Fibroblast of pulmonary artery (primary cell): ENCODE data around the gene SLC9A1.

Source experiments
- DNase-seq: peaks from one replicate; pipeline ENCODE4 v3.0.0-alpha.2; 2010; ENCODE audit warnings: low read depth
- H3K4me3 ChIP-seq: replicated peaks from 2 replicates; pipeline ENCODE4 v1.5.1; 2011; ENCODE audit warnings: low read depth, mild to moderate bottlenecking, control low read depth, low read length, moderate library complexity
- TF ChIP-seq, protein P1 (sequence below): IDR thresholded peaks from 2 replicates; pipeline ENCODE4 v1.5.1; 2011; ENCODE audit warnings: mild to moderate bottlenecking, control low read depth, low read length, inconsistent platforms; ENCODE audit errors: missing control alignments

The SLC9A1 gene

DNA sequence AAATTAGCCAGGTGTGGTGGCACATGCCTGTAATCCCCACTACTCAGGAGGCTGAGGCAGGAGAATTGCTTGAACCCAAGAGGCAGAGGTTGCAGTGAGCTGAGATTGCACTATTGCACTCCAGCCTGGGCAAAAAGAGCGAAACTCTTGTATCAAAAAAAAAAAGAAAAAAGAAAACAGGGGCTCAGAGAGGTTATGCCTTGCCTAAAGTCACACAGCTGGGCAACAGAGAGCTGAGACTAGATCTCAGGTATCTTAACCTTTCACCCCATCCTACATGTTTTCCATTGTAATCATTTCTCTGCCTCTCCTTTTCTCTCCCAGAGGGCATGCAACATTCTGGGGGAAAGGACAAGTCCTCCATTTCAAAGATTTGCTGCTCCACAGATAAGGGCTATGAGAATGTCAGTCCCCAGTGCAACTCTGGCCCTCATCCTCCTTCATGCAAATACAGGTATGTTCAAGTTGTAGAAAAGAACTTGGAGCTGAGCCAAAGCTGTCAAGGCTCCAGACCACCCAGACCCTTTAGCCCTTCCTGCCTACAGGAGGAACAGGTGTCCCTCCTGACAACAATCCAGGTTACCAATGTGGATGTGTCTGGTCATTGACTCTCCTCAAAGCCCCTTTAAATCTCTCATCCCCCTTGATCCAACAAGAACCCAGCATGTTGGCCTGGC lies 6.9 kb downstream of the SLC9A1 start:
- TF ChIP-seq, protein P1, sequence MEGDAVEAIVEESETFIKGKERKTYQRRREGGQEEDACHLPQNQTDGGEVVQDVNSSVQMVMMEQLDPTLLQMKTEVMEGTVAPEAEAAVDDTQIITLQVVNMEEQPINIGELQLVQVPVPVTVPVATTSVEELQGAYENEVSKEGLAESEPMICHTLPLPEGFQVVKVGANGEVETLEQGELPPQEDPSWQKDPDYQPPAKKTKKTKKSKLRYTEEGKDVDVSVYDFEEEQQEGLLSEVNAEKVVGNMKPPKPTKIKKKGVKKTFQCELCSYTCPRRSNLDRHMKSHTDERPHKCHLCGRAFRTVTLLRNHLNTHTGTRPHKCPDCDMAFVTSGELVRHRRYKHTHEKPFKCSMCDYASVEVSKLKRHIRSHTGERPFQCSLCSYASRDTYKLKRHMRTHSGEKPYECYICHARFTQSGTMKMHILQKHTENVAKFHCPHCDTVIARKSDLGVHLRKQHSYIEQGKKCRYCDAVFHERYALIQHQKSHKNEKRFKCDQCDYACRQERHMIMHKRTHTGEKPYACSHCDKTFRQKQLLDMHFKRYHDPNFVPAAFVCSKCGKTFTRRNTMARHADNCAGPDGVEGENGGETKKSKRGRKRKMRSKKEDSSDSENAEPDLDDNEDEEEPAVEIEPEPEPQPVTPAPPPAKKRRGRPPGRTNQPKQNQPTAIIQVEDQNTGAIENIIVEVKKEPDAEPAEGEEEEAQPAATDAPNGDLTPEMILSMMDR = no peak
- no peak for DNase-seq
- no peak overlapping the region for H3K4me3 ChIP-seq

DNA sequence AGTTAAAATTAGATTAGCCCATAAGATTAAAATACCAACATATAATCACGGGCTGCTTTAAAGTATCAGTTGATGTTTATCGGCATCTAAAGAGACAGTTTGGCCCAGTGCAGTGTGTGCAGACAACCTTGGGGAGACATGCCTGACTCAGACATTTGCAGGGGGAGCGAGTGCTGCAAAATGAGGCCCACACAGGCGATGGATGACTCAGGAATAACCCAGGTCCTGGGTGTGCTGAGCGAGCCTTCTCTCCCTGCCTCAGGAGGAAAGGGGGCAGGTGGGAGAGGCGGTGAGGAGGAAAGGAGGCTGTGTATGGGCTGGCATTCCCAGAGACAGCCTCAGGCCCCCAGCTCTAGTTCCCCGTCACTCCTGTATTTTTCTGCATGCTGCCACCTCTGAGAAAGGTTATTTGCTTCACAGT lies 9.0 kb downstream of the SLC9A1 start:
- DNase-seq = peak; percentile 73
- H3K4me3 ChIP-seq = no peak overlapping the region
- TF ChIP-seq, protein P1 = no peak

DNA sequence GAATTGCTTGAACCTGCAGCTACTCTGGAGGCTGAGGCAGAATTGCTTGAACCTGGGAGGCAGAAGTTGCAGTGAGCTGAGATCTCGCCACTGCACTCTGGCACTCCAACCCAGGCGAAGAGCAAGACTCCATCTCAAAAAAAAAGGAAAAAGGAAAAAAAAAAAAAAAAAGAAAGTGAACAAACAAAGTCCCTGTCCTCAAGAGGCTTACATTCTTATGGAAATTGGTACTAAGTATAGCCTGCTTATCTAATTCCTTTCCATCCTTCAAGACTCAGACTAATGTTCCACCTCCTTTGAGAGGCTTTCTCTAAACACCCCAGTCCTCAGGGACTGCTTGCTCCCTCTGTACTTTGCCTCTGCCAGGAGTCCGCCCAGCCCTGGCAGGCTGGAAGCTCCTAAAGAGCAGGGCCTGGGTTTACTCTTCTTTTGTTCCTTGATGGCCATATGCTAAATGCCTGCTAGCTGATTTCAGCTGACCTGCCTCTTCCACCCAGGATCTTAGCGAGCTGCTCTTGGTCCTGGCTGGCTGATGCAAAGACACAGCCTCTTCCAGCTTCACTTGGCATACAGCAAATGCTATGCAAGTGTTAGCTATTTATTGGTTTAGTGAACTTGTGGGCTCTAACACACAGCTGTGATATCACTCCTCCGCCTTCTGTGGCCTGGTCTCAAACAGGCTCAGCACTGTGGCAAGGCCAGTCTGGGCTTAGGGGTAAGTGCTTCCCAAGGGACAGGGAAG lies 9.8 kb downstream of the SLC9A1 start:
- TF ChIP-seq, protein P1 = no peak
- peak; percentile 59 for DNase-seq

GRCh38 chr1:27144049-27144748 lies 10.7 kb downstream of the SLC9A1 start:
- DNase-seq = no peak
- TF ChIP-seq, protein P1 = no peak
- H3K4me3 ChIP-seq = no peak overlapping the region

More for the DNA sequence above, 9.8 kb downstream of the SLC9A1 start:
- H3K4me3 ChIP-seq = no peak overlapping the region

- no peak overlapping the region for H3K4me3 ChIP-seq
- TF ChIP-seq, protein P1 = no peak
- DNase-seq = peak; percentile 32
Measured at GRCh38 chr1:27143401-27143800, 11.5 kb downstream of the SLC9A1 start.

DNA sequence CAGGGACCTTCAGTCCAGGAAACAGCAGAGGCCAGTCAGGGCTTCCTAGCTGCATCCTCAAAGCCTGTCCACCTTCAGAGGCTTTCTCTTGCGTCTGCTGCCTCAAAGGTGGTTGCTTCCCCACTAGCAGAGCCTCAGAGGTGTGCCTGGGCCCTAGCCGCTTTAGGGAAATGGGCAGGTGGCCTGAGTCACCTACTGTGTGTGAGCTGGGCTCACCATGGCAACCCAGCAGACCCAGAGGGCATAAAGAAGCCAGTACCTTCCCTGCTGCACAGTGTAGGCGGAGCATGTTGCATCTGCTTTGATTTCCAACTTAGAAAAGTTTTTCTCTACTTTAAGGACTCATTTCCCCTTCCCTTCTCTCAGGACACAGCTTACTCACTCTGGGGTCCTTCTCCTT lies 12.5 kb downstream of the SLC9A1 start:
- no peak overlapping the region for H3K4me3 ChIP-seq
- no peak for DNase-seq
- TF ChIP-seq, protein P1 = no peak
